ENCODE data around the gene GNB1L.

GRCh38 chr22:19805821-19806212 lies 48.9 kb downstream of the GNB1L start:
- TF ChIP-seq GATA2 (IDR thresholded peaks at IDR 0.05; ENCODE audit: low read depth, low read length) = no peak
- TF ChIP-seq GATA3 (IDR thresholded peaks at IDR 0.05; ENCODE audit: low read depth, low read length) = no peak

Data from SH-SY5Y (cell line).